HepG2 (cell line): ENCODE data around the gene CDK2AP2. TPM values are rescaled to one million over a fixed set of nuclear protein-coding genes. Genes with fewer than 3 reads are reported as not detected.
A peak's percentile ranks its signal among the peaks of the same experiment; 100 is the strongest.

Experiments used
- AKAP8 ChIP-seq: sonication (generic); formaldehyde crosslinking; IDR thresholded peaks from 2 replicates; pipeline ENCODE4 v1.5.1; 2020; ENCODE audit warnings: mild to moderate bottlenecking, missing genetic modification reagents
- BCL6 ChIP-seq: IDR thresholded peaks from 2 replicates; pipeline ENCODE4 v1.6.1; 2016; ENCODE audit warnings: missing genetic modification reagents, missing compliant biosample characterization
- CBX5 ChIP-seq: sonication (generic); formaldehyde crosslinking; IDR thresholded peaks from 2 replicates; pipeline ENCODE4 v1.4.0; 2020; ENCODE audit warnings: missing genetic modification reagents, borderline replicate concordance
- ELF4 ChIP-seq: sonication (generic); formaldehyde crosslinking; IDR thresholded peaks from 2 replicates; pipeline ENCODE4 v1.5.0; 2020; ENCODE audit warnings: missing genetic modification reagents, mild to moderate bottlenecking, moderate library complexity, borderline replicate concordance
- HNRNPUL1 ChIP-seq: fragments of 200-400 bp; formaldehyde crosslinking; IDR thresholded peaks from 2 replicates; pipeline ENCODE4 v1.6.1; 2017; ENCODE audit warnings: low read depth, mild to moderate bottlenecking, low read length, moderate library complexity
- LCORL ChIP-seq, 2 experiments: fragments of 450-650 bp in 1 of 2; sonication (generic) in 1 of 2; formaldehyde crosslinking in 1 of 2; IDR thresholded peaks; 2 replicates each; pipeline versions ENCODE4 v1.5.0 to v1.6.1; 2017 to 2020; ENCODE audit warnings: antibody characterized with exemption in 1 of 2, missing genetic modification reagents in 1 of 2
- RARA ChIP-seq: IDR thresholded peaks from 2 replicates; pipeline ENCODE4 v1.6.1; 2016; ENCODE audit warnings: missing genetic modification reagents, missing compliant biosample characterization
- RXRB ChIP-seq: IDR thresholded peaks from 2 replicates; pipeline ENCODE4 v1.6.1; 2016; ENCODE audit warnings: borderline replicate concordance, missing genetic modification reagents, missing compliant biosample characterization
- SIN3A ChIP-seq: IDR thresholded peaks from 2 replicates; pipeline ENCODE4 v1.6.1; 2011; ENCODE audit warnings: low read depth, mild to moderate bottlenecking, control low read depth, low read length, borderline replicate concordance
- U2AF2 ChIP-seq: fragments of 200-400 bp; formaldehyde crosslinking; IDR thresholded peaks from 2 replicates; pipeline ENCODE4 v1.6.1; 2017; ENCODE audit warnings: low read depth, mild to moderate bottlenecking, low read length
- XBP1 ChIP-seq: sonication (generic); formaldehyde crosslinking; IDR thresholded peaks from 2 replicates; pipeline ENCODE4 v1.5.0; 2020; ENCODE audit warnings: missing genetic modification reagents
- ZNF224 ChIP-seq: sonication (generic); formaldehyde crosslinking; IDR thresholded peaks from 2 replicates; pipeline ENCODE4 v1.5.0; 2020; ENCODE audit warnings: mild to moderate bottlenecking, missing genetic modification reagents
- ZNF30 ChIP-seq: sonication (generic); formaldehyde crosslinking; IDR thresholded peaks from 2 replicates; pipeline ENCODE4 v1.5.0; 2020; ENCODE audit warnings: mild to moderate bottlenecking, missing genetic modification reagents
- ZNF567 ChIP-seq: sonication (generic); formaldehyde crosslinking; IDR thresholded peaks from 2 replicates; pipeline ENCODE4 v1.8.1; 2023; ENCODE audit warnings: mild to moderate bottlenecking, missing genetic modification reagents, borderline replicate concordance
- ZSCAN12 ChIP-seq: sonication (generic); formaldehyde crosslinking; IDR thresholded peaks from 2 replicates; pipeline ENCODE4 v1.9.0; 2021; ENCODE audit warnings: mild to moderate bottlenecking, missing genetic modification reagents
- ZZZ3 ChIP-seq: sonication (generic); formaldehyde crosslinking; IDR thresholded peaks from 2 replicates; pipeline ENCODE4 v1.4.0; 2020; ENCODE audit warnings: missing genetic modification reagents, mild to moderate bottlenecking, borderline replicate concordance
- polyA plus RNA-seq, 8 experiments: library from polyadenylated mRNA; depleted of rRNA in 3 of 8; stranded (reverse) in 7 of 8; unstranded in 1 of 8; fragments of >200 nt; fragmentation: Illumina TruSeq in 4 of 8; extraction: Trizol in 4 of 8; gene quantifications; 2 replicates each; pipeline versions ENCODE4 v1.2.1 to v1.2.3, GENCODE V29; 2011 to 2016; ENCODE audit warnings: low read depth in 4 of 8, missing spikeins in 1 of 8, mixed read lengths in 1 of 8; ENCODE audit not compliant: insufficient read depth in 1 of 8
- total RNA-seq, 5 experiments: library from RNA; depleted of rRNA; stranded (reverse); fragments of >200 nt; fragmentation: Illumina TruSeq; extraction: Trizol; gene quantifications; 2 replicates each; pipeline ENCODE4 v1.2.3, GENCODE V29; 2016; ENCODE audit warnings: low read depth in 1 of 5
- TF ChIP-seq, protein P1 (sequence below): sonication (generic); formaldehyde crosslinking; IDR thresholded peaks from 2 replicates; pipeline ENCODE4 v1.4.0; 2020; ENCODE audit warnings: missing genetic modification reagents
- TF ChIP-seq, protein P2 (sequence below): sonication (generic); formaldehyde crosslinking; IDR thresholded peaks from 2 replicates; pipeline ENCODE4 v1.4.0; 2020; ENCODE audit warnings: missing genetic modification reagents
- TF ChIP-seq, protein P3 (sequence below): sonication (generic); formaldehyde crosslinking; IDR thresholded peaks from 2 replicates; pipeline ENCODE4 v1.4.0; 2020; ENCODE audit warnings: mild to moderate bottlenecking, missing genetic modification reagents
- TF ChIP-seq, protein P4 (sequence below): sonication (generic); formaldehyde crosslinking; IDR thresholded peaks from 2 replicates; pipeline ENCODE4 v1.4.0; 2020; ENCODE audit warnings: mild to moderate bottlenecking, missing genetic modification reagents
- TF ChIP-seq, protein P5 (sequence below): sonication (generic); formaldehyde crosslinking; IDR thresholded peaks from 2 replicates; pipeline ENCODE4 v1.4.0; 2020; ENCODE audit warnings: mild to moderate bottlenecking, missing genetic modification reagents

CDK2AP2 gene
- total and polyA plus RNA-seq, 2 of the 13 experiments (the other 11 are each of a cell fraction or from before 2014, with no cell fraction given): 15.0 to 23.2 TPM

DNA sequence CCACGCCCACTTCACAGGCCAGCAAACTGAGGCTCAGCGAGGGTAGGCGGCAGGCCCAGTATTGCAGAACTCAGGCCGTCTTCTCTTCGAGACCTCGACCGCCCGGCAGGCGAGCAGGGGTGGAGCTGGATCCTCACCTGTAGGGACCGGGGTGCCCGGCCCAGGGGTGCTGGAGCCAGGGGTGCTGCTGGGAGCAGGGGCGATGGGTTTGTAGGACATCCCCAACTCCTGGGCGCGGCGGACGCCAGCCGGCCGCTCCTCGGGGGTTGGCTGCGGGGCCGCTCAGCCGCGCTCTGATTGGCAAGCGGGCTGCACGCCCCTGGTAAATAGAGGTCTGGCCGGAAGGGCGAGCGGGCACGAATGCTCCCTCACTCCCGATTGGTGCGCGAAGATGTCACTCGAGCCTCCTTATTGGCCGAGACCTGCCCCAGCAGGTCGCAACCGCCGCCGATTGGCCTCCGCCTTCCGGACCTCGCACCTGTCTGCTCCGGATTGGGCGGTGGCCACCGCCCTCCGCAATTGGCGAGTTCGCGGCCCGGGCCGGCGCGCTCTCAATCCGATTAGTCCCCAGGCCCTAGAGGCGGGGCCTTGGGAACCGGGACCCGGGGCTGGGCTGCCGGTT is at the start of gene CDK2AP2 (continued):
- TF ChIP-seq, protein P1, sequence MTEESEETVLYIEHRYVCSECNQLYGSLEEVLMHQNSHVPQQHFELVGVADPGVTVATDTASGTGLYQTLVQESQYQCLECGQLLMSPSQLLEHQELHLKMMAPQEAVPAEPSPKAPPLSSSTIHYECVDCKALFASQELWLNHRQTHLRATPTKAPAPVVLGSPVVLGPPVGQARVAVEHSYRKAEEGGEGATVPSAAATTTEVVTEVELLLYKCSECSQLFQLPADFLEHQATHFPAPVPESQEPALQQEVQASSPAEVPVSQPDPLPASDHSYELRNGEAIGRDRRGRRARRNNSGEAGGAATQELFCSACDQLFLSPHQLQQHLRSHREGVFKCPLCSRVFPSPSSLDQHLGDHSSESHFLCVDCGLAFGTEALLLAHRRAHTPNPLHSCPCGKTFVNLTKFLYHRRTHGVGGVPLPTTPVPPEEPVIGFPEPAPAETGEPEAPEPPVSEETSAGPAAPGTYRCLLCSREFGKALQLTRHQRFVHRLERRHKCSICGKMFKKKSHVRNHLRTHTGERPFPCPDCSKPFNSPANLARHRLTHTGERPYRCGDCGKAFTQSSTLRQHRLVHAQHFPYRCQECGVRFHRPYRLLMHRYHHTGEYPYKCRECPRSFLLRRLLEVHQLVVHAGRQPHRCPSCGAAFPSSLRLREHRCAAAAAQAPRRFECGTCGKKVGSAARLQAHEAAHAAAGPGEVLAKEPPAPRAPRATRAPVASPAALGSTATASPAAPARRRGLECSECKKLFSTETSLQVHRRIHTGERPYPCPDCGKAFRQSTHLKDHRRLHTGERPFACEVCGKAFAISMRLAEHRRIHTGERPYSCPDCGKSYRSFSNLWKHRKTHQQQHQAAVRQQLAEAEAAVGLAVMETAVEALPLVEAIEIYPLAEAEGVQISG (CRISPR knock-in tag): no peak; the same call in 1 of the 2 replicates
- TF ChIP-seq ZNF30 (CRISPR knock-in tag) (no peak), BCL6 (CRISPR knock-in tag) (no peak), SIN3A (peak; percentile 79; the same call in 1 of the 2 replicates), LCORL (IDR thresholded peaks at IDR 0.05) (no peak), LCORL (CRISPR knock-in tag; IDR thresholded peaks at IDR 0.05) (peak; percentile 44; the same call in 1 of the 2 replicates), ZZZ3 (CRISPR knock-in tag) (no peak), AKAP8 (CRISPR knock-in tag) (no peak), CBX5 (no peak), RXRB (no peak), U2AF2 (no peak), HNRNPUL1 (no peak), ZNF224 (CRISPR knock-in tag) (0 out of 2 replicates have a peak, but pooled peaks have one; percentile 55), ZSCAN12 (CRISPR knock-in tag) (no peak), XBP1 (CRISPR knock-in tag) (peak; percentile 78; the same call in 1 of the 2 replicates), ELF4 (CRISPR knock-in tag) (no peak; the same call in 1 of the 2 replicates), ZNF567 (CRISPR knock-in tag) (no peak), RARA (CRISPR knock-in tag) (no peak)
- TF ChIP-seq, protein P2, sequence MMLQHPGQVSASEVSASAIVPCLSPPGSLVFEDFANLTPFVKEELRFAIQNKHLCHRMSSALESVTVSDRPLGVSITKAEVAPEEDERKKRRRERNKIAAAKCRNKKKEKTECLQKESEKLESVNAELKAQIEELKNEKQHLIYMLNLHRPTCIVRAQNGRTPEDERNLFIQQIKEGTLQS (CRISPR knock-in tag): no peak
- TF ChIP-seq, protein P3, sequence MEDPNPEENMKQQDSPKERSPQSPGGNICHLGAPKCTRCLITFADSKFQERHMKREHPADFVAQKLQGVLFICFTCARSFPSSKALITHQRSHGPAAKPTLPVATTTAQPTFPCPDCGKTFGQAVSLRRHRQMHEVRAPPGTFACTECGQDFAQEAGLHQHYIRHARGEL (CRISPR knock-in tag): no peak
- TF ChIP-seq, protein P4, sequence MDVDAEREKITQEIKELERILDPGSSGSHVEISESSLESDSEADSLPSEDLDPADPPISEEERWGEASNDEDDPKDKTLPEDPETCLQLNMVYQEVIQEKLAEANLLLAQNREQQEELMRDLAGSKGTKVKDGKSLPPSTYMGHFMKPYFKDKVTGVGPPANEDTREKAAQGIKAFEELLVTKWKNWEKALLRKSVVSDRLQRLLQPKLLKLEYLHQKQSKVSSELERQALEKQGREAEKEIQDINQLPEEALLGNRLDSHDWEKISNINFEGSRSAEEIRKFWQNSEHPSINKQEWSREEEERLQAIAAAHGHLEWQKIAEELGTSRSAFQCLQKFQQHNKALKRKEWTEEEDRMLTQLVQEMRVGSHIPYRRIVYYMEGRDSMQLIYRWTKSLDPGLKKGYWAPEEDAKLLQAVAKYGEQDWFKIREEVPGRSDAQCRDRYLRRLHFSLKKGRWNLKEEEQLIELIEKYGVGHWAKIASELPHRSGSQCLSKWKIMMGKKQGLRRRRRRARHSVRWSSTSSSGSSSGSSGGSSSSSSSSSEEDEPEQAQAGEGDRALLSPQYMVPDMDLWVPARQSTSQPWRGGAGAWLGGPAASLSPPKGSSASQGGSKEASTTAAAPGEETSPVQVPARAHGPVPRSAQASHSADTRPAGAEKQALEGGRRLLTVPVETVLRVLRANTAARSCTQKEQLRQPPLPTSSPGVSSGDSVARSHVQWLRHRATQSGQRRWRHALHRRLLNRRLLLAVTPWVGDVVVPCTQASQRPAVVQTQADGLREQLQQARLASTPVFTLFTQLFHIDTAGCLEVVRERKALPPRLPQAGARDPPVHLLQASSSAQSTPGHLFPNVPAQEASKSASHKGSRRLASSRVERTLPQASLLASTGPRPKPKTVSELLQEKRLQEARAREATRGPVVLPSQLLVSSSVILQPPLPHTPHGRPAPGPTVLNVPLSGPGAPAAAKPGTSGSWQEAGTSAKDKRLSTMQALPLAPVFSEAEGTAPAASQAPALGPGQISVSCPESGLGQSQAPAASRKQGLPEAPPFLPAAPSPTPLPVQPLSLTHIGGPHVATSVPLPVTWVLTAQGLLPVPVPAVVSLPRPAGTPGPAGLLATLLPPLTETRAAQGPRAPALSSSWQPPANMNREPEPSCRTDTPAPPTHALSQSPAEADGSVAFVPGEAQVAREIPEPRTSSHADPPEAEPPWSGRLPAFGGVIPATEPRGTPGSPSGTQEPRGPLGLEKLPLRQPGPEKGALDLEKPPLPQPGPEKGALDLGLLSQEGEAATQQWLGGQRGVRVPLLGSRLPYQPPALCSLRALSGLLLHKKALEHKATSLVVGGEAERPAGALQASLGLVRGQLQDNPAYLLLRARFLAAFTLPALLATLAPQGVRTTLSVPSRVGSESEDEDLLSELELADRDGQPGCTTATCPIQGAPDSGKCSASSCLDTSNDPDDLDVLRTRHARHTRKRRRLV (CRISPR knock-in tag): peak; percentile 54; the same call in 1 of the 2 replicates
- TF ChIP-seq, protein P5, sequence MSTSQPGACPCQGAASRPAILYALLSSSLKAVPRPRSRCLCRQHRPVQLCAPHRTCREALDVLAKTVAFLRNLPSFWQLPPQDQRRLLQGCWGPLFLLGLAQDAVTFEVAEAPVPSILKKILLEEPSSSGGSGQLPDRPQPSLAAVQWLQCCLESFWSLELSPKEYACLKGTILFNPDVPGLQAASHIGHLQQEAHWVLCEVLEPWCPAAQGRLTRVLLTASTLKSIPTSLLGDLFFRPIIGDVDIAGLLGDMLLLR (CRISPR knock-in tag): no peak
